ENCODE results near the gene PTGES2. TPM values are rescaled to one million over a fixed set of nuclear protein-coding genes. Genes with fewer than 3 reads are reported as not detected.

PTGES2 gene
- total RNA-seq, 1 donor from 2014 or later = 72.2 TPM

GRCh38 chr9:128121466-128121810, 6.1 kb downstream of the PTGES2 start:
- H3K9me3 Mint-ChIP-seq = no peaks in the 10 kb centered on the region
- H3K4me3 Mint-ChIP-seq = no peak overlapping the region
- H3K27ac Mint-ChIP-seq (ENCODE audit: unreplicated experiment) = no peak overlapping the region
- no peak for DNase-seq (ENCODE audit: low read depth, low spot score)
- H3K36me3 Mint-ChIP-seq (ENCODE audit: low read depth) = no peaks in the 10 kb centered on the region
- TF ChIP-seq CTCF (conservative IDR thresholded peaks at IDR 0.05) = no peak
- H3K27me3 Mint-ChIP-seq (ENCODE audit: low read depth) = peaks cover 2% of the 10 kb centered on the region
- peaks cover 21% of the 10 kb centered on the region for H3K4me1 Mint-ChIP-seq

GRCh38 chr9:128120741-128121465, 6.6 kb downstream of the PTGES2 start:
- Mint-ChIP-seq H3K4me3 (no peak overlapping the region), H3K4me1 (peaks cover 16% of the 10 kb centered on the region), H3K36me3 (ENCODE audit: low read depth) (no peaks in the 10 kb centered on the region), H3K27me3 (ENCODE audit: low read depth) (peaks cover 2% of the 10 kb centered on the region), H3K9me3 (no peaks in the 10 kb centered on the region), H3K27ac (ENCODE audit: unreplicated experiment) (no peak overlapping the region)
- no peak for DNase-seq (ENCODE audit: low read depth, low spot score)
- no peak for TF ChIP-seq CTCF (conservative IDR thresholded peaks at IDR 0.05)

- H3K9me3 Mint-ChIP-seq = no peaks in the 10 kb centered on the region
- peaks cover 9% of the 10 kb centered on the region for H3K4me1 Mint-ChIP-seq
- H3K27ac Mint-ChIP-seq (ENCODE audit: unreplicated experiment) = no peak overlapping the region
- no peak for DNase-seq (ENCODE audit: low read depth, low spot score)
- no peak overlapping the region for H3K4me3 Mint-ChIP-seq
- peaks cover 2% of the 10 kb centered on the region for H3K27me3 Mint-ChIP-seq (ENCODE audit: low read depth)
- no peaks in the 10 kb centered on the region for H3K36me3 Mint-ChIP-seq (ENCODE audit: low read depth)
- TF ChIP-seq CTCF (conservative IDR thresholded peaks at IDR 0.05) = no peak
Observed at GRCh38 chr9:128120061-128120740, 7.3 kb downstream of the PTGES2 start.

- Mint-ChIP-seq H3K27me3 (ENCODE audit: low read depth) (peaks cover 2% of the 10 kb centered on the region), H3K27ac (ENCODE audit: unreplicated experiment) (no peak overlapping the region), H3K4me1 (peaks cover 6% of the 10 kb centered on the region), H3K4me3 (no peak overlapping the region), H3K36me3 (ENCODE audit: low read depth) (no peaks in the 10 kb centered on the region), H3K9me3 (no peaks in the 10 kb centered on the region)
- TF ChIP-seq CTCF (conservative IDR thresholded peaks at IDR 0.05) = no peak
- DNase-seq (ENCODE audit: low read depth, low spot score) = no peak
Observed at GRCh38 chr9:128118971-128119665, 8.4 kb downstream of the PTGES2 start.

- peaks cover 2% of the 10 kb centered on the region for H3K27me3 Mint-ChIP-seq (ENCODE audit: low read depth)
- DNase-seq (ENCODE audit: low read depth, low spot score) = no peak
- TF ChIP-seq CTCF (conservative IDR thresholded peaks at IDR 0.05) = no peak
- H3K36me3 Mint-ChIP-seq (ENCODE audit: low read depth) = peaks cover 2% of the 10 kb centered on the region
- no peaks in the 10 kb centered on the region for H3K9me3 Mint-ChIP-seq
- no peak overlapping the region for H3K27ac Mint-ChIP-seq (ENCODE audit: unreplicated experiment)
- H3K4me1 Mint-ChIP-seq = peaks cover 6% of the 10 kb centered on the region
- no peak overlapping the region for H3K4me3 Mint-ChIP-seq
Observed at GRCh38 chr9:128118472-128118857, 9.1 kb downstream of the PTGES2 start.
